ENCODE measurements around the gene COL4A6.

The COL4A6 gene

GRCh38 chrX:108439426-108439942 is 1.3 kb upstream of the COL4A6 start, which contains the start of gene COL4A5:
COL4A5 (plus strand) TSS chrX:108439838; CDS start chrX:108440126, 288 bp downstream.
- H3K27ac ChIP-seq (ENCODE audit: low read length, poor library complexity, severe bottlenecking) = peak within 1 kb of the TSS; percentile 87
- H3K14ac ChIP-seq (ENCODE audit: low read length in 2 of 2) = peak within 1 kb of the TSS in 1 of 2 experiments; percentile 41
- peak within 1 kb of the TSS; percentile 76 for H3K4me2 ChIP-seq (ENCODE audit: low read length, poor library complexity, severe bottlenecking)
- peak; percentile 91 for DNase-seq
- peak within 1 kb of the TSS; percentile 65 to 77 for H3K4me3 ChIP-seq (ENCODE audit: insufficient read depth in 1 of 2, low read depth in 1 of 2, low read length in 2 of 2)
- H3K79me1 ChIP-seq (replicated peaks; ENCODE audit: low read length, poor library complexity, severe bottlenecking) = no peaks in the 10 kb centered on the region
- H3K18ac ChIP-seq (ENCODE audit: low read depth in 1 of 2, low read length in 2 of 2) = peak within 1 kb of the TSS; percentile 62
- peaks cover 0 to 41% of the 10 kb centered on the region in 2 experiments for H3K27me3 ChIP-seq (ENCODE audit: control insufficient read depth in 1 of 2, insufficient read depth in 1 of 2, low read length in 2 of 2)
- peak within 1 kb of the TSS; percentile 34 for H2BK120ac ChIP-seq (ENCODE audit: low read depth, low read length)
- no peak within 1 kb of the TSS for H2BK12ac ChIP-seq (ENCODE audit: low read length in 2 of 2)
- H3K23ac ChIP-seq (ENCODE audit: low read length in 2 of 2) = no peak within 1 kb of the TSS
- no peak within 1 kb of the TSS for H2AK5ac ChIP-seq (ENCODE audit: low read length, severe bottlenecking)
- peak within 1 kb of the TSS; percentile 42 for H2AFZ ChIP-seq (ENCODE audit: low read depth, low read length)
- no peak within 1 kb of the TSS for H4K8ac ChIP-seq (ENCODE audit: low read length)
- peaks cover under 1% of the 10 kb centered on the region for H3K9me3 ChIP-seq (ENCODE audit: control insufficient read depth, low read length)
- no peak within 1 kb of the TSS for H4K91ac ChIP-seq (ENCODE audit: low read length)
- H2BK15ac ChIP-seq (ENCODE audit: low read depth, poor library complexity, severe bottlenecking) = no peak within 1 kb of the TSS
- 0% methylated on average over 6 of the region's 13 CpGs for WGBS
- peak within 1 kb of the TSS; percentile 83 for H3K9ac ChIP-seq (ENCODE audit: low read length)
- no peaks in the 10 kb centered on the region for H3K36me3 ChIP-seq (ENCODE audit: control insufficient read depth in 1 of 2, insufficient read depth in 2 of 2, low read depth in 1 of 2, low read length in 2 of 2)
- peak within 1 kb of the TSS in 1 of 2 experiments; percentile 41 for H3K4ac ChIP-seq (ENCODE audit: low read depth in 1 of 2, low read length in 2 of 2)
- H2BK5ac ChIP-seq (ENCODE audit: low read depth, low read length, poor library complexity, severe bottlenecking) = peak within 1 kb of the TSS; percentile 31
- no peaks in the 10 kb centered on the region for H3K4me1 ChIP-seq (ENCODE audit: control insufficient read depth, insufficient read depth, low read depth, low read length)

DNA sequence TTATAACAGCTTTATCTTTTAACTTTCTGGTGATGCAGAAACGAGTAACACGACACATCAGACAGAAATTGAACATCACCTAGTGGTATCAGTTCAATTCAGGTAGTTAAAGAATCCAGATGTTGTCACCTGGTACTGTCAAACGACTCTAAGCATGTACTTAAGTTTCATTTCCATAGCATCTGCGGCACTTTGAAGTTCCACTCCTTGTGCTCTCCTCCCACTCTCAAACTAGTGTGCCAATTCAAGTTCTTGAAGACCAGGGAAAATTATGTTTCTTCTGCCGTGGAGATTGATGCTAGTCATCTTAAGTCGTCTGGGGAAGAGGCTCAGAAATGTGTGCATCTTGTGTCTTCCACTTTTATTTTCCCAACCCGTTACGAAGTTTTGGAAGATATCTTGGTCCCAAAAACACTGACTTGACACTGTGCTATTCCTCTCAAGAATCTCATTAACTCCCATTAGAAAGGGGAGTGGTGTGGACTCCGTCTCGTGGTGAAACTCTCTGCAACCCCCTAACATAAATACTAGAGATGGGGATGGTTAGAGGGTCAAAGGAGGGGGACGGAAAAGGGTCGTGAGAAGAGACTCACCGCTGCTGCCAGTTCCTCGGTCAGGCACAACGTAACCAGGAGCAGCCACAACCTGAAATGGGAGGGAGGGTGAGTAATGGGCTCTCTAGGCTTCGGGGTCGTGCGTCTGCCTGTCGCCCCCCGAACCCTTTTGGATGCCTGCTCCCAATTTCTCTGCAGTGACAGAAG is 693 bp downstream of the COL4A6 start:
- 21% methylated on average over 14 of the region's 20 CpGs for WGBS
- peak overlapping the region in 1 of 2 experiments; percentile 60 for H3K18ac ChIP-seq (ENCODE audit: low read depth in 1 of 2, low read length in 2 of 2)
- H3K4me1 ChIP-seq (ENCODE audit: control insufficient read depth, insufficient read depth, low read depth, low read length) = no peaks in the 10 kb centered on the region
- H2AK5ac ChIP-seq (ENCODE audit: low read length, severe bottlenecking) = no peak overlapping the region
- H2BK12ac ChIP-seq (ENCODE audit: low read length in 2 of 2) = peak overlapping the region in 1 of 2 experiments; percentile 34
- H3K27me3 ChIP-seq (ENCODE audit: control insufficient read depth in 1 of 2, insufficient read depth in 1 of 2, low read length in 2 of 2) = peaks cover 0 to 41% of the 10 kb centered on the region in 2 experiments
- H4K91ac ChIP-seq (ENCODE audit: low read length) = no peak overlapping the region
- H3K27ac ChIP-seq (ENCODE audit: low read length, poor library complexity, severe bottlenecking) = no peak overlapping the region
- peak; percentile 14 for DNase-seq
- H3K9ac ChIP-seq (ENCODE audit: low read length) = peak overlapping the region; percentile 8
- no peaks in the 10 kb centered on the region for H3K79me1 ChIP-seq (replicated peaks; ENCODE audit: low read length, poor library complexity, severe bottlenecking)
- H3K14ac ChIP-seq (ENCODE audit: low read length in 2 of 2) = no peak overlapping the region
- no peak overlapping the region for H2BK15ac ChIP-seq (ENCODE audit: low read depth, poor library complexity, severe bottlenecking)
- peak overlapping the region; percentile 34 to 66 for H3K4me3 ChIP-seq (ENCODE audit: insufficient read depth in 1 of 2, low read depth in 1 of 2, low read length in 2 of 2)
- no peak overlapping the region for H3K23ac ChIP-seq (ENCODE audit: low read length in 2 of 2)
- H2AFZ ChIP-seq (ENCODE audit: low read depth, low read length) = no peak overlapping the region
- no peak overlapping the region for H4K8ac ChIP-seq (ENCODE audit: low read length)
- peak overlapping the region; percentile 80 for H3K4me2 ChIP-seq (ENCODE audit: low read length, poor library complexity, severe bottlenecking)
- H3K9me3 ChIP-seq (ENCODE audit: control insufficient read depth, low read length) = no peaks in the 10 kb centered on the region
- H2BK120ac ChIP-seq (ENCODE audit: low read depth, low read length) = no peak overlapping the region
- no peaks in the 10 kb centered on the region for H3K36me3 ChIP-seq (ENCODE audit: control insufficient read depth in 1 of 2, insufficient read depth in 2 of 2, low read depth in 1 of 2, low read length in 2 of 2)
- no peak overlapping the region for H3K4ac ChIP-seq (ENCODE audit: low read depth in 1 of 2, low read length in 2 of 2)
- H2BK5ac ChIP-seq (ENCODE audit: low read depth, low read length, poor library complexity, severe bottlenecking) = no peak overlapping the region

DNA sequence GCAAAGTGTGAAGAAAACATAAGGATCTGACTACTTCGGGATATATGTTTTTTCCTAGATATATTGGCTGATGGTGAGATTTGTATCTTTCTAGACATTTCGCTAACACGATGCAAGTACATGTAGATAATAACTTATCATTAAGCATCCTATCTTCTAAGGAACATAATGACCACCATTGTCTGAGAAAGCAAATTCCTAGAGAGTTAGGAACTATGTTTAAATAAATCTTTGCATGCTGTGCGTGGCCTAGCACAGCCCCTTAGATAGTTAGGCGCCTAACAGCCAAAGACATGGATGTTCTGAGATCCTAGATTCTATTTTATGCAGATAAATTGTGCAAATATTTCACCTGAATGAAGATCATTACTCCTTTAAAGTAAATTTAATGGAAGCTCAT is 3.0 kb downstream of the COL4A6 start:
- DNase-seq = no peak
- Histone ChIP-seq H3K4me1 (ENCODE audit: control insufficient read depth, insufficient read depth, low read depth, low read length) (no peaks in the 10 kb centered on the region), H3K9ac (ENCODE audit: low read length) (no peak overlapping the region), H2AFZ (ENCODE audit: low read depth, low read length) (no peak overlapping the region), H2BK120ac (ENCODE audit: low read depth, low read length) (no peak overlapping the region), H3K79me1 (replicated peaks; ENCODE audit: low read length, poor library complexity, severe bottlenecking) (no peaks in the 10 kb centered on the region), H3K23ac (ENCODE audit: low read length in 2 of 2) (no peak overlapping the region), H2AK5ac (ENCODE audit: low read length, severe bottlenecking) (no peak overlapping the region), H3K9me3 (ENCODE audit: control insufficient read depth, low read length) (no peaks in the 10 kb centered on the region), H4K8ac (ENCODE audit: low read length) (no peak overlapping the region), H3K27ac (ENCODE audit: low read length, poor library complexity, severe bottlenecking) (no peak overlapping the region), H3K14ac (ENCODE audit: low read length in 2 of 2) (no peak overlapping the region), H2BK12ac (ENCODE audit: low read length in 2 of 2) (no peak overlapping the region), H4K91ac (ENCODE audit: low read length) (no peak overlapping the region), H2BK15ac (ENCODE audit: low read depth, poor library complexity, severe bottlenecking) (no peak overlapping the region), H3K4me2 (ENCODE audit: low read length, poor library complexity, severe bottlenecking) (no peak overlapping the region), H2BK5ac (ENCODE audit: low read depth, low read length, poor library complexity, severe bottlenecking) (no peak overlapping the region), H3K18ac (ENCODE audit: low read depth in 1 of 2, low read length in 2 of 2) (no peak overlapping the region), H3K4ac (ENCODE audit: low read depth in 1 of 2, low read length in 2 of 2) (no peak overlapping the region), H3K27me3 (ENCODE audit: control insufficient read depth in 1 of 2, insufficient read depth in 1 of 2, low read length in 2 of 2) (peaks cover 0 to 45% of the 10 kb centered on the region in 2 experiments), H3K36me3 (ENCODE audit: control insufficient read depth in 1 of 2, insufficient read depth in 2 of 2, low read depth in 1 of 2, low read length in 2 of 2) (no peaks in the 10 kb centered on the region), H3K4me3 (ENCODE audit: insufficient read depth in 1 of 2, low read depth in 1 of 2, low read length in 2 of 2) (no peak overlapping the region)
- WGBS = no CpG with 5 or more reads among the region's 5 CpGs

DNA sequence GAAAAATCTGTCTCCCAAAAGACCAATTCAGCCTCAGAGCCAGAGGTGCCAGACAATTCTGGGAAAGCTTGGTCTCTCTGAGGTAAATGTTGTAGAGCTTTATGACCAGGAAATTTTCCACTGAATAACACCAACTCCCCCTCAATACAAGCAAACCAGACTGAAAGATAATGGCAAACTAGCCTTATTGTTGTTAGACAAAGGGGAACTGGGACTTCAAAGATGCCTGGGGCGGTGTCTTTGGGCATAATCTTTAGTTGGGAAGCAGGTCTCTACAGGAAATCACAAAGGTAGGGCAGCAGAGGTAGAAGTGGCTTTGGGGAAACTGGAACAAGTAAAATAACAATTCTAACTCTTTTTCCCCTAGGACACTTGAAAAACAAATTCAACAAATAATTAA is 12.0 kb downstream of the COL4A6 start:
- Histone ChIP-seq H4K91ac (ENCODE audit: low read length) (no peak overlapping the region), H3K36me3 (ENCODE audit: control insufficient read depth in 1 of 2, insufficient read depth in 2 of 2, low read depth in 1 of 2, low read length in 2 of 2) (no peaks in the 10 kb centered on the region), H2BK120ac (ENCODE audit: low read depth, low read length) (no peak overlapping the region), H2BK12ac (ENCODE audit: low read length in 2 of 2) (no peak overlapping the region), H3K14ac (ENCODE audit: low read length in 2 of 2) (no peak overlapping the region), H3K4me3 (ENCODE audit: insufficient read depth in 1 of 2, low read depth in 1 of 2, low read length in 2 of 2) (no peak overlapping the region), H3K9ac (ENCODE audit: low read length) (no peak overlapping the region), H2BK5ac (ENCODE audit: low read depth, low read length, poor library complexity, severe bottlenecking) (no peak overlapping the region), H3K27ac (ENCODE audit: low read length, poor library complexity, severe bottlenecking) (no peak overlapping the region), H3K9me3 (ENCODE audit: control insufficient read depth, low read length) (no peaks in the 10 kb centered on the region), H3K23ac (ENCODE audit: low read length in 2 of 2) (no peak overlapping the region), H2AK5ac (ENCODE audit: low read length, severe bottlenecking) (no peak overlapping the region), H3K4ac (ENCODE audit: low read depth in 1 of 2, low read length in 2 of 2) (no peak overlapping the region), H2BK15ac (ENCODE audit: low read depth, poor library complexity, severe bottlenecking) (no peak overlapping the region), H4K8ac (ENCODE audit: low read length) (no peak overlapping the region), H3K18ac (ENCODE audit: low read depth in 1 of 2, low read length in 2 of 2) (no peak overlapping the region), H3K4me1 (ENCODE audit: control insufficient read depth, insufficient read depth, low read depth, low read length) (no peaks in the 10 kb centered on the region), H3K27me3 (ENCODE audit: control insufficient read depth in 1 of 2, insufficient read depth in 1 of 2, low read length in 2 of 2) (peaks cover 0 to 43% of the 10 kb centered on the region in 2 experiments), H3K79me1 (replicated peaks; ENCODE audit: low read length, poor library complexity, severe bottlenecking) (no peaks in the 10 kb centered on the region), H2AFZ (ENCODE audit: low read depth, low read length) (no peak overlapping the region), H3K4me2 (ENCODE audit: low read length, poor library complexity, severe bottlenecking) (no peak overlapping the region)
- DNase-seq = no peak
- 40% methylated on average over 1 of the region's 1 CpG for WGBS
